Suprapubic skin (tissue), 4 donors: Measurements from ENCODE around the gene UPF3A.

Experiments used
- EP300 ChIP-seq: sonication (generic); formaldehyde crosslinking; IDR thresholded peaks from one replicate; pipeline ENCODE4 v1.6.1; 2017; ENCODE audit warnings: antibody characterized with exemption
- POLR2A ChIP-seq, 2 donors: fragments of 450-650 bp; IDR thresholded peaks; one replicate each; pipeline ENCODE4 v1.6.1; 2017; ENCODE audit warnings: antibody characterized with exemption in 2 of 2, mild to moderate bottlenecking in 2 of 2, moderate library complexity in 2 of 2
- POLR2AphosphoS5 ChIP-seq, 3 donors: sonication (generic); formaldehyde crosslinking; IDR thresholded peaks; one replicate each; pipeline ENCODE4 v1.6.1; 2017; ENCODE audit warnings: antibody characterized with exemption in 3 of 3
- TF ChIP-seq, protein P1 (sequence below), 2 donors: fragments of 200-600 bp in 1 of 2; fragments of 450-650 bp in 1 of 2; sonication (generic) in 1 of 2; IDR thresholded peaks; one replicate each; pipeline ENCODE4 v1.5.1; 2016 to 2019; ENCODE audit warnings: antibody characterized with exemption in 2 of 2, mild to moderate bottlenecking in 1 of 2, moderate library complexity in 1 of 2

DNA sequence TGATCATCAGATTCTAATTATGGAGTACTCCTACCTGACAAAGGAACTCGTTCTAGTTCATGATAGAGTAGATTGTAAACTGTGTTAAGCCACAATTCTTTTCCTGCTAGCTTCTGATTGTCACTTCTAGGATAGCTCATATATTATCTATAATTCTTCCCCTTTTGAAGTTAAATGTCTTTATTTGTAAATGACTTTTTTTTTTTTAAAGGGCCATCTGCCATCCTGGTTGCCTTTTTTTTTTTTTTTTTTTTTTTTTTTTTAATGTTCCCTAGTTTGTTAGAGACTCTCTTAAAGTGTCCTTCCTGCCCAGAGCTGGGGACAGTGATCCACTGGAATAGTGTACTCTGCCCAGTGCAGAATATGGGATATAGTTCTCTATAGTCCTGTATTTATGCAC is 37.2 kb downstream of the UPF3A start:
- TF ChIP-seq, protein P1, sequence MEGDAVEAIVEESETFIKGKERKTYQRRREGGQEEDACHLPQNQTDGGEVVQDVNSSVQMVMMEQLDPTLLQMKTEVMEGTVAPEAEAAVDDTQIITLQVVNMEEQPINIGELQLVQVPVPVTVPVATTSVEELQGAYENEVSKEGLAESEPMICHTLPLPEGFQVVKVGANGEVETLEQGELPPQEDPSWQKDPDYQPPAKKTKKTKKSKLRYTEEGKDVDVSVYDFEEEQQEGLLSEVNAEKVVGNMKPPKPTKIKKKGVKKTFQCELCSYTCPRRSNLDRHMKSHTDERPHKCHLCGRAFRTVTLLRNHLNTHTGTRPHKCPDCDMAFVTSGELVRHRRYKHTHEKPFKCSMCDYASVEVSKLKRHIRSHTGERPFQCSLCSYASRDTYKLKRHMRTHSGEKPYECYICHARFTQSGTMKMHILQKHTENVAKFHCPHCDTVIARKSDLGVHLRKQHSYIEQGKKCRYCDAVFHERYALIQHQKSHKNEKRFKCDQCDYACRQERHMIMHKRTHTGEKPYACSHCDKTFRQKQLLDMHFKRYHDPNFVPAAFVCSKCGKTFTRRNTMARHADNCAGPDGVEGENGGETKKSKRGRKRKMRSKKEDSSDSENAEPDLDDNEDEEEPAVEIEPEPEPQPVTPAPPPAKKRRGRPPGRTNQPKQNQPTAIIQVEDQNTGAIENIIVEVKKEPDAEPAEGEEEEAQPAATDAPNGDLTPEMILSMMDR (IDR thresholded peaks at IDR 0.05) = no peak
- TF ChIP-seq POLR2AphosphoS5 (IDR thresholded peaks at IDR 0.05) = no peak
- TF ChIP-seq POLR2A (IDR thresholded peaks at IDR 0.05) = no peak
- no peak for TF ChIP-seq EP300
